Endothelial cell of umbilical vein (primary cell): ENCODE data around the gene SAP25. TPM values are rescaled to one million over a fixed set of nuclear protein-coding genes. Genes with fewer than 3 reads are reported as not detected.

Experiments
- BruUV-seq: library from RNA; stranded (reverse); fragments of 400-500 nt; replicated peaks from 2 replicates; lab custom pipeline; 2021; lab: Mats Ljungman, UMichigan
- CTCF ChIA-PET: fragments of 300-600, 350-600 bp; sonication (Branson Sonifier 250); formaldehyde crosslinking; loops from one replicate; lab custom pipeline; 2021; ENCODE audit warnings: antibody characterized with exemption, inconsistent platforms; lab: Charles Lee
- POLR2A ChIA-PET: fragments of 300-600, 350-600 bp; sonication (Branson Sonifier 250); formaldehyde crosslinking; loops from one replicate; lab custom pipeline; 2021; ENCODE audit warnings: antibody characterized with exemption, inconsistent platforms; lab: Charles Lee
- DNase-seq: peaks from one replicate; pipeline ENCODE4 v3.0.0-alpha.2; 2011; ENCODE audit warnings: low read depth, low spot score
- FAIRE-seq: peaks from 2 replicates; lab custom pipeline; 2011; peaks lifted over from hg19 to GRCh38; lab: Jason Lieb, UNC
- H2AFZ ChIP-seq: 2 replicates; pipeline ENCODE4 v1.6.0; 2012; ENCODE audit warnings: low read depth, low read length, control low read depth, inconsistent platforms
- H3K27ac ChIP-seq: 2 replicates; pipeline ENCODE4 v1.5.1; 2011; ENCODE audit warnings: low read depth, mild to moderate bottlenecking, control low read depth, low read length, moderate library complexity; ENCODE audit not compliant: insufficient read depth
- H3K27me3 ChIP-seq, 2 experiments: 2 replicates each; pipeline versions ENCODE4 v1.6.0 to v1.6.1; 2011; ENCODE audit warnings: low read length in 2 of 2, mixed read lengths in 1 of 2; ENCODE audit not compliant: control insufficient read depth in 2 of 2, insufficient read depth in 2 of 2
- H3K36me3 ChIP-seq, 2 experiments: 2 replicates in 1 of 2; 3 replicates in 1 of 2; pipeline ENCODE4 v1.5.1; 2011; ENCODE audit warnings: low read length in 2 of 2, mild to moderate bottlenecking in 1 of 2, moderate library complexity in 1 of 2; ENCODE audit not compliant: control insufficient read depth in 2 of 2, insufficient read depth in 2 of 2; ENCODE audit errors: extremely low read depth in 1 of 2
- H3K4me1 ChIP-seq: 3 replicates; pipeline ENCODE4 v1.5.1; 2011; ENCODE audit warnings: mild to moderate bottlenecking, low read length; ENCODE audit not compliant: control insufficient read depth, insufficient read depth; ENCODE audit errors: extremely low read depth
- H3K4me2 ChIP-seq: 2 replicates; pipeline ENCODE4 v1.6.1; 2011; ENCODE audit warnings: low read length, control low read depth, mixed read lengths; ENCODE audit not compliant: insufficient read depth
- H3K4me3 ChIP-seq, 3 experiments: fragments of 200-600 bp in 1 of 3; sonication (generic), shearing (Covaris generic) in 1 of 3; replicated peaks in 1 of 3; 2 replicates each; pipeline ENCODE4 v1.5.1; 2011 to 2016; ENCODE audit warnings: control low read depth in 3 of 3, low read length in 3 of 3, mild to moderate bottlenecking in 2 of 3, inconsistent platforms in 1 of 3, low read depth in 1 of 3, moderate library complexity in 1 of 3; ENCODE audit not compliant: insufficient read depth in 1 of 3
- H3K79me2 ChIP-seq: 2 replicates; pipeline ENCODE4 v1.6.0; 2012; ENCODE audit warnings: low read length, inconsistent platforms; ENCODE audit not compliant: control insufficient read depth, insufficient read depth
- H3K9ac ChIP-seq: replicated peaks from 2 replicates; pipeline ENCODE3; 2011; ENCODE audit warnings: low read length, control low read depth; ENCODE audit not compliant: insufficient read depth; ENCODE audit errors: extremely low read depth
- H3K9me1 ChIP-seq: replicated peaks from 3 replicates; pipeline ENCODE4 v1.6.0; 2011; ENCODE audit warnings: mild to moderate bottlenecking, low read length; ENCODE audit not compliant: control insufficient read depth, insufficient read depth; ENCODE audit errors: extremely low read depth
- H3K9me3 ChIP-seq: replicated peaks from 2 replicates; pipeline ENCODE4 v1.5.1; 2012; ENCODE audit warnings: low read length, inconsistent platforms; ENCODE audit not compliant: control insufficient read depth, insufficient read depth
- H4K20me1 ChIP-seq: replicated peaks from 2 replicates; pipeline ENCODE3; 2011; ENCODE audit warnings: mild to moderate bottlenecking, low read length; ENCODE audit not compliant: control insufficient read depth, insufficient read depth; ENCODE audit errors: extremely low read depth
- POLR2AphosphoS5 ChIP-seq: IDR thresholded peaks from 2 replicates; pipeline ENCODE4 v1.6.1; 2012; ENCODE audit warnings: low read depth, mild to moderate bottlenecking, control low read depth, low read length, moderate library complexity; ENCODE audit not compliant: insufficient read depth
- dilution Hi-C: fragments of 300-500 bp; cut with MboI; formaldehyde crosslinking; loops from one replicate; pipeline ENCODE4 v1.15.0; 2019; ENCODE audit warnings: low sequenced_read_pairs; ENCODE audit not compliant: extremely low pct_ligation_motif_present
- intact Hi-C: fragments of 100-400 bp; cut with micrococcal nuclease; formaldehyde crosslinking; loops from one replicate; pipeline ENCODE4 v1.10.0; 2022
- polyA plus RNA-seq, 4 experiments: library from polyadenylated mRNA; depleted of rRNA in 3 of 4; stranded (reverse) in 3 of 4; unstranded in 1 of 4; fragments of >200 nt; gene quantifications; 2 replicates each; pipeline versions ENCODE4 v1.2.1 to v1.2.3, GENCODE V29; 2011 to 2012; ENCODE audit warnings: missing spikeins in 1 of 4
- total RNA-seq: library from RNA; stranded (reverse); gene quantifications from 2 replicates; pipeline ENCODE4 v1.2.3, GENCODE V29; 2021
- TF ChIP-seq, protein P1 (sequence below), 2 donors: IDR thresholded peaks; 1 replicate in 1 of 2; 2 replicates in 1 of 2; pipeline ENCODE4 v1.5.1; 2011; ENCODE audit warnings: low read length in 2 of 2, mild to moderate bottlenecking in 2 of 2, moderate library complexity in 2 of 2, control low read depth in 1 of 2, inconsistent platforms in 1 of 2, low read depth in 1 of 2; ENCODE audit not compliant: insufficient read depth in 1 of 2; ENCODE audit errors: extremely low read depth in 1 of 2

The SAP25 gene
- total and polyA plus RNA-seq, 2 donors (not counting 3 experiments of a cell fraction or from before 2014, with no cell fraction given), result 3.2 TPM

DNA sequence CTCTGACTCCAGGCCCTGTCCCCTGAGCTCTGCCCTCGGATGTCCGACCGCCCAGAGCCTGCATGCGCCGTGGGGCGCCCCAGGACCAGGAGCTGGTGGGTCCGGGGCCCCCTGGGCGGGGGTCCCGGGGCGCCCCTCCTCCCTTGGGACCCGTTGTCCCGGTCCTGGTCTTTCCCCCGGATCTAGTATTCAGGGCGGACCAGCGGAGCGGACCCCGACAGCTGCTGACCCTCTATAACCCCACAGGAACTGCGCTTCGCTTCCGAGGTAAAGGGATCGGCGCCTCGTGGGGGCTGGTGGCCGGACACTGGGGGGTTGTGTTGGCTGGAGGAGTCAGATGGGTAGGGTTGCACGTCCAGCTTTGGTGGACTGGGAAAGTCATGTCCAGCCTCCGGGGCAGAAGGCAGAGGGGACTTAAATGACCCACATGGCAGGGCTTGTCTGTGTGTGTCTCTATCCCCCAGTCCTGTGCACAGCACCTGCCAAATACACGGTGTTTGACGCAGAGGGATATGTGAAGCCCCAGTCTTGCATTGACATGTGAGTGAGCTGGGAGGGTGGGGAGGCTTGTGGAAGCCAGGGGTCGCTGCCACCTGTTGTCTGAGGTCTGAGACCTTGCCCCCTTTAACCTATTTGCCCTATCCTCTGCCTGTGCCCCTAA, 39.2 kb upstream of the SAP25 start:
- H3K79me2 ChIP-seq, result no peaks in the 10 kb centered on the region
- no peaks in the 10 kb centered on the region for H4K20me1 ChIP-seq
- peak overlapping the region; percentile 61 for H3K4me2 ChIP-seq
- dilution Hi-C loops (no loop called here), intact Hi-C loops (loop anchor here (1.0 to 2.0 kb wide), 5 partner anchors 9 to 74 kb away; partner anchors contain the start of genes AGFG2, FBXO24, GNB2 and LRCH4)
- H3K27ac ChIP-seq, result no peak overlapping the region
- H3K27me3 ChIP-seq, result no peaks in the 10 kb centered on the region
- no peaks in the 10 kb centered on the region for H3K9me1 ChIP-seq
- H3K9ac ChIP-seq, result peak overlapping the region; percentile 65
- no peaks in the 10 kb centered on the region for H3K36me3 ChIP-seq
- FAIRE-seq (no peak), DNase-seq (no peak)
- H2AFZ ChIP-seq, result peak overlapping the region; percentile 81
- peaks cover 9% of the 10 kb centered on the region for H3K4me1 ChIP-seq
- POLR2A ChIA-PET, result interaction anchor here (0.8 to 2.0 kb wide), 4 partner anchors 28 to 262 kb away, joined by 3 to 28 read pairs (median 6); partner anchors contain the start of genes FBXO24, LRCH4, POP7 and SRRT
- no peak for TF ChIP-seq POLR2AphosphoS5
- TF ChIP-seq, protein P1, sequence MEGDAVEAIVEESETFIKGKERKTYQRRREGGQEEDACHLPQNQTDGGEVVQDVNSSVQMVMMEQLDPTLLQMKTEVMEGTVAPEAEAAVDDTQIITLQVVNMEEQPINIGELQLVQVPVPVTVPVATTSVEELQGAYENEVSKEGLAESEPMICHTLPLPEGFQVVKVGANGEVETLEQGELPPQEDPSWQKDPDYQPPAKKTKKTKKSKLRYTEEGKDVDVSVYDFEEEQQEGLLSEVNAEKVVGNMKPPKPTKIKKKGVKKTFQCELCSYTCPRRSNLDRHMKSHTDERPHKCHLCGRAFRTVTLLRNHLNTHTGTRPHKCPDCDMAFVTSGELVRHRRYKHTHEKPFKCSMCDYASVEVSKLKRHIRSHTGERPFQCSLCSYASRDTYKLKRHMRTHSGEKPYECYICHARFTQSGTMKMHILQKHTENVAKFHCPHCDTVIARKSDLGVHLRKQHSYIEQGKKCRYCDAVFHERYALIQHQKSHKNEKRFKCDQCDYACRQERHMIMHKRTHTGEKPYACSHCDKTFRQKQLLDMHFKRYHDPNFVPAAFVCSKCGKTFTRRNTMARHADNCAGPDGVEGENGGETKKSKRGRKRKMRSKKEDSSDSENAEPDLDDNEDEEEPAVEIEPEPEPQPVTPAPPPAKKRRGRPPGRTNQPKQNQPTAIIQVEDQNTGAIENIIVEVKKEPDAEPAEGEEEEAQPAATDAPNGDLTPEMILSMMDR (IDR thresholded peaks at IDR 0.05; ENCODE audit: extremely low read depth in 1 of 2, insufficient read depth in 1 of 2, low read depth in 1 of 2, low read length in 2 of 2), result peak in 1 of 2 donors; percentile 20
- CTCF ChIA-PET, result interaction anchor here (0.6 to 3.6 kb wide), 23 partner anchors 9 to 240 kb away, joined by 3 to 21 read pairs (median 4); partner anchors contain the start of genes EPO, FBXO24, GNB2 and LRCH4
- peak overlapping the region; percentile 18 to 57 (median 56) for H3K4me3 ChIP-seq
- TSS peak; percentile 45 for BruUV-seq
- no peaks in the 10 kb centered on the region for H3K9me3 ChIP-seq
